ENCODE data around the gene MFAP1.

MFAP1 gene

DNA sequence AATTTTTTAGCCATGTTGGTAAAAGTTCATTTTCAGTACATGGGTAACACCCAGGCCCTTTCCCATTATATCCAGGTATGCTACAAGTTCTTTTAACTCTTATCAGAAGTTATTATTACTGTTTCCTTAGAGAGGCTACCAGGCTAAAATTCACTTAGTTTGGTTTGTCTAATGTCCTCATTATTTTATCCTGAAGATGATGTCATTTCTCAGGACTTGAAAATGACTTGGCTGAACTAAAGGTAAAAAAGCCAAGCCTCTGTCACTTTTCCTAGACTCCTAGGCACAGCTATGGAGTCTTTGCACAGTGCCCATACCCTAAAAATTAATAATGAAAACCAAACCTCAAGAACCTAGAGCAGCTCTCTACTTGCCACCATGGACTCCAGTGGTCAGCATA, 51.9 kb downstream of the MFAP1 start:
- DNase-seq (ENCODE audit: low read depth), result no peak
- no peak for TF ChIP-seq CTCF (IDR thresholded peaks at IDR 0.05; ENCODE audit: insufficient read depth, low read depth, low read length, missing control alignments)
- no peak overlapping the region for H3K4me3 ChIP-seq (ENCODE audit: low read length)

- peak; percentile 78 for DNase-seq (ENCODE audit: low read depth)
- TF ChIP-seq CTCF (IDR thresholded peaks at IDR 0.05; ENCODE audit: insufficient read depth, low read depth, low read length, missing control alignments), result no peak
- no peak overlapping the region for H3K4me3 ChIP-seq (ENCODE audit: low read length)
Observed at GRCh38 chr15:43771816-43772215, 52.7 kb downstream of the MFAP1 start.

DNA sequence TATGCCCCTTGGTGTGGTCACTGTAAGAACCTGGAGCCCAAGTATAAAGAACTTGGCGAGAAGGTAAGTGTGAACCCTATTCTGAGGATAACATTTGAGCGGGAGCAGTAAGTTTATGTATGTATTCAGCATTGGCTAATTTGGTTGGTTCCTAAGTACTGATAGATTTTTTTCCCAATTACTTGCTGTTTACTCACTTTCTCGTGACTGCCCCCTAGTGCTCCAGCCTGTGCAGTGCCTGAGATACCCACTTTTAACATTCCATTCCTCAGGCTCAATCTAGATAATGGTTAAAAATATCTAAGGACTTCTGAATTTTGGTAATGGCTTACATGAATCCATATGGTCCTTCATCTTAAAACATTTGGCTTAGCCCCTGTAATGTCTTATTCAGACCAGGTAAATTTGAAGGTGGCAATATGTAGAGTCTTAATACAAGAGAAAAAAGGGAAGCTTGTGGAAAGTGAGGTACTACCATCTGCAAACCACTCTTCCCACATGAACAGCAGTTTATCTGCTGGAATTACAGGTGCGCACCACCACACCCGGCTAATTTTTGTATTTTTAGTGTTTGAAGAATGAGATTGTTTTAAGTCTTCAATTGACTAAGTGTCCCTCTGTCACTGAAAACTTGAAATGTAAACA, 54.8 kb downstream of the MFAP1 start:
- peak; percentile 90 for TF ChIP-seq CTCF (IDR thresholded peaks at IDR 0.05; ENCODE audit: insufficient read depth, low read depth, low read length, missing control alignments)
- peak; percentile 67 for DNase-seq (ENCODE audit: low read depth)
- no peak overlapping the region for H3K4me3 ChIP-seq (ENCODE audit: low read length)

GRCh38 chr15:43763819-43764446, 60.6 kb downstream of the MFAP1 start:
- no peak for DNase-seq (ENCODE audit: low read depth)
- TF ChIP-seq CTCF (IDR thresholded peaks at IDR 0.05; ENCODE audit: insufficient read depth, low read depth, low read length, missing control alignments), result no peak
- H3K4me3 ChIP-seq (ENCODE audit: low read length), result no peak overlapping the region

GRCh38 chr15:43762824-43763223, 61.7 kb downstream of the MFAP1 start:
- no peak for TF ChIP-seq CTCF (IDR thresholded peaks at IDR 0.05; ENCODE audit: insufficient read depth, low read depth, low read length, missing control alignments)
- no peak for DNase-seq (ENCODE audit: low read depth)
- H3K4me3 ChIP-seq (ENCODE audit: low read length), result no peak overlapping the region

Measured in epithelial cell of esophagus (primary cell).